Stimulated activated naive CD4-positive, alpha-beta T cell treated with Interleukin-2 at 50 U/mL for 16 hours (primary cell): ENCODE results near the gene POU6F2.
"Not testable (repeated sequence)": the region's sequence is repeated elsewhere in the genome, so short reads cannot be mapped to it uniquely, and the experiment has no call there.

Source experiments
- DNase-seq: peaks from one replicate; lab custom pipeline; 2025; lab: John Stamatoyannopoulos, UW

POU6F2 gene

GRCh38 chr7:39355664-39356063 lies 378.0 kb downstream of the POU6F2 start:
- DNase-seq, result no peak

GRCh38 chr7:39356172-39356925 lies 378.6 kb downstream of the POU6F2 start:
- no peak for DNase-seq

GRCh38 chr7:39357648-39358047 lies 379.9 kb downstream of the POU6F2 start:
- no peak for DNase-seq

- DNase-seq, result no peak
These were observed 382.3 kb downstream of the POU6F2 start for GRCh38 chr7:39360038-39360437.

GRCh38 chr7:39360766-39361165 lies 383.1 kb downstream of the POU6F2 start:
- DNase-seq, result no peak

GRCh38 chr7:39365751-39366295 lies 388.1 kb downstream of the POU6F2 start:
- no peak for DNase-seq

- no peak for DNase-seq
These were observed 389.7 kb downstream of the POU6F2 start for GRCh38 chr7:39367451-39367850.

- DNase-seq, result no peak
These were observed 390.2 kb downstream of the POU6F2 start for GRCh38 chr7:39367943-39368342.

- no peak for DNase-seq
These were observed 394.7 kb downstream of the POU6F2 start for GRCh38 chr7:39372383-39372782.

- no peak for DNase-seq
These were observed 396.8 kb downstream of the POU6F2 start for GRCh38 chr7:39374436-39375040.

- no peak for DNase-seq
These were observed 397.6 kb downstream of the POU6F2 start for GRCh38 chr7:39375047-39375873.

GRCh38 chr7:39375874-39376190 lies 398.1 kb downstream of the POU6F2 start:
- DNase-seq, result no peak

GRCh38 chr7:39376881-39377280 lies 399.2 kb downstream of the POU6F2 start:
- DNase-seq, result not testable (repeated sequence)

GRCh38 chr7:39379416-39379815 lies 401.7 kb downstream of the POU6F2 start:
- DNase-seq, result no peak

GRCh38 chr7:39383136-39383535 lies 405.4 kb downstream of the POU6F2 start:
- DNase-seq, result no peak

- DNase-seq, result no peak
These were observed 406.7 kb downstream of the POU6F2 start for GRCh38 chr7:39384386-39384785.

- no peak for DNase-seq
These were observed 409.0 kb downstream of the POU6F2 start for GRCh38 chr7:39386718-39387117.

- no peak for DNase-seq
These were observed 414.4 kb downstream of the POU6F2 start for GRCh38 chr7:39392151-39392550.

GRCh38 chr7:39394105-39394680 lies 416.5 kb downstream of the POU6F2 start:
- no peak for DNase-seq

GRCh38 chr7:39399458-39399857 lies 421.7 kb downstream of the POU6F2 start:
- no peak for DNase-seq

GRCh38 chr7:39399986-39400385 lies 422.3 kb downstream of the POU6F2 start:
- no peak for DNase-seq

- no peak for DNase-seq
These were observed 423.1 kb downstream of the POU6F2 start for GRCh38 chr7:39400836-39401235.
